WTC11 (cell line): ENCODE data around the gene COPS9.

Experiments used
- CTCF ChIP-seq: fragments of 200-600 bp; IDR thresholded peaks from 2 replicates; pipeline ENCODE4 v1.8.0; 2022; ENCODE audit warnings: antibody characterized with exemption
- E2F1 ChIP-seq: sonication (generic); formaldehyde crosslinking; IDR thresholded peaks from 2 replicates; pipeline ENCODE4 v1.8.0; 2022; ENCODE audit warnings: mild to moderate bottlenecking, missing genetic modification reagents
- MAX ChIP-seq: sonication (generic); formaldehyde crosslinking; IDR thresholded peaks from 2 replicates; pipeline ENCODE4 v1.8.0; 2022; ENCODE audit warnings: mild to moderate bottlenecking, missing genetic modification reagents
- PRDM15 ChIP-seq: sonication (generic); formaldehyde crosslinking; IDR thresholded peaks from 2 replicates; pipeline ENCODE4 v1.8.0; 2022; ENCODE audit warnings: missing genetic modification reagents
- ZBTB21 ChIP-seq: sonication (generic); formaldehyde crosslinking; IDR thresholded peaks from 2 replicates; pipeline ENCODE4 v1.8.1; 2023; ENCODE audit warnings: mild to moderate bottlenecking, missing genetic modification reagents, borderline replicate concordance

GRCh38 chr2:240172071-240172895 lies 36.2 kb upstream of the COPS9 start:
- TF ChIP-seq MAX (CRISPR knock-in tag) = no peak
- no peak for TF ChIP-seq CTCF
- TF ChIP-seq ZBTB21 (CRISPR knock-in tag) = no peak
- TF ChIP-seq PRDM15 (CRISPR knock-in tag) = no peak
- TF ChIP-seq E2F1 (CRISPR knock-in tag) = no peak
